GM12892 (cell line): Measurements from ENCODE around the gene CCDC120.

Experiments
- DNase-seq: peaks from one replicate; pipeline ENCODE4 v3.0.0; 2011; ENCODE audit not compliant: insufficient read length
- FAIRE-seq: peaks from 2 replicates; lab custom pipeline; 2011; peaks lifted over from hg19 to GRCh38; lab: Jason Lieb, UNC
- POLR2A ChIP-seq: IDR thresholded peaks from 2 replicates; pipeline ENCODE4 v1.6.1; 2011; ENCODE audit warnings: low read depth, low read length, control low read depth
- POLR2AphosphoS5 ChIP-seq: IDR thresholded peaks from 2 replicates; pipeline ENCODE4 v1.6.1; 2011; ENCODE audit warnings: low read depth, low read length, control low read depth
- TAF1 ChIP-seq: IDR thresholded peaks from 2 replicates; pipeline ENCODE4 v1.6.1; 2011; ENCODE audit warnings: low read depth, mild to moderate bottlenecking, control low read depth, low read length, borderline replicate concordance

Gene CCDC120

DNA sequence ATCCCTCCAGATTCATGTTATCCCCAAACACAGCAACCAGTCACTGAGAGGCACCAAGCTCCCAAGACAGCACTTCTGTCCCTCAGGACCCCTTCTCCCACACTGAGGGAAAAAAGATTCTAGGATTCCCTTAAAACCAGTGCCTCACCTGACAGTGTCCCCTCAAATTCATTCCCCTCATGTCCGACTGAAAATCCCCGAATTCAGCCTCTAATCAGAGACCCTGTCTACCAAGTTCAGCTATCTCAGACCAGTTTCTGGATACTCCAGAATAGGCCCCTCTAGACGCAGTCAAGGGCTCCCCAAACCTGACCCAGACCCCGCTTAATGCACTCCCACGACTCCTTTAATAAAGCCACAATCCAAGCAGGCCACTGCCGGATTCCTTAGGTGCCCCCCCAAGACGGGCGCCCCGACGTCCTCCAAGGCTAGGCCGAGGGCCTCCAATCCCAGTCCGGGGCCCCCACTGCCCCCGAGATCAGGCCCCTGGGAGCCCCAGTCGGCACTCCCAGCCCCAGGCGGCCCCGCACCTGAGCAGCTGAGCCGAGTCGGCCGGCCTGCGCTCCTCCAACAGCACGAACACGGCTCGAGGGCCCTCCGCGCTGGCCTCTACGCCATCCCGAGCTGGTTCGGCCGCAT lies 16.1 kb upstream of the CCDC120 start:
- no peak for TF ChIP-seq TAF1
- no peak for TF ChIP-seq POLR2A
- no peak for TF ChIP-seq POLR2AphosphoS5
- DNase-seq (no peak), FAIRE-seq (no peak)

DNA sequence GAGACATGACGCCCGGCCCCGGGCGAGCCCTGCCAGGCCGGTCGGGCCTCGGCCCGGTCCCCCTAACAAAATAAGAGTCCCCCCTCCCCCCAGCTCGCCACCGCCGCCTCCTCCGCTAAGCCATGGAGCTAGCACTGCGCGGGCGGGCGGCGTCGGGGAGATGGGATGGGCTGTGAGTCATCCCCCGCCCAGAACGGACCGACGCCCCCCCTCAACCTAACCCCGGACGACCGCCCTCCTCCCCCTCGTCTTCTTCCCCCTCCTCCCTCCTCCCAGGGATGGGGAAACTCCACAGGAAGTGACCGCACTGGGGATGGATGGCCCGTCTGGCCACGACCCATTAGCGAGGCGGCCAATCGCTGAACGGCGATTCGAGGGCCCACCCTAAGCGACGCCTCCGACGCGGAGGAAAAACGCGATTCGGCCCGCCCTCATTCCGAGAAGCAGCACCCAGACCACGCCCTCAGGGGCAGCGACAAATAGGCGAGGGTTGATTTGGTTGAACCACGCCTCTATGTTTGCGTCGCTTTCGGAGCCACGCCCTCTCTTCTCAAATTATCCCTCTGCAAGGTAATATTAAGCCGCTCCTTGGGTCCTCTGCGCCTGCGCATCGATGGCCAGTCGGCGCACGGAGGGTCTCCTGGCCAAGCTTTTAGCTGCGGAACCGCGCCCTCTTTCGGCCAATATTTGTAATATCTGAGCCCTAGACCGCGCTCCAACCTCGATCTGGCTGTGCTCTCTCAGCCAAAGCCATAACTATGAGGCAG lies 15.4 kb upstream of the CCDC120 start, which contains the start of gene TFE3:
Gene TFE3 (minus strand): TSS at position 138 of the 767 bp plus-strand sequence. CDS start 131 bp downstream, at position 7.
- FAIRE-seq (peak; percentile 92), DNase-seq (peak; percentile 79)
- TF ChIP-seq TAF1 (no peak), POLR2A (no peak), POLR2AphosphoS5 (no peak)

DNA sequence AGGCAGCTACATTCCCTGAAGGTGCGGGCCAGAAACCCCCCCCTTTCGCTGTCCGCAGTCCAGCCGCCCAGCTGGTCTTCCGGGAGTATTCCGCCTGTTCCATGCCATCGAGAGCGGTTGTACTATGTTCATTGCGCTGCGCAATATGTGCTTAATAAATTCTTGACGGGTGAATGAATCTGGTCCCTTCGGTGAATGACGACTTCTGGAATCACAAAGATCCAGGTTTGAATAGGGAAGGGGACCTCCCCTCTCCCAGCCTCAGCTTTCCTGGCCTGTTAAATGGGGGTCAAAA lies 14.9 kb upstream of the CCDC120 start:
- no peak for FAIRE-seq
- TF ChIP-seq POLR2AphosphoS5 (no peak), TAF1 (no peak), POLR2A (no peak)
- DNase-seq, result no peak

DNA sequence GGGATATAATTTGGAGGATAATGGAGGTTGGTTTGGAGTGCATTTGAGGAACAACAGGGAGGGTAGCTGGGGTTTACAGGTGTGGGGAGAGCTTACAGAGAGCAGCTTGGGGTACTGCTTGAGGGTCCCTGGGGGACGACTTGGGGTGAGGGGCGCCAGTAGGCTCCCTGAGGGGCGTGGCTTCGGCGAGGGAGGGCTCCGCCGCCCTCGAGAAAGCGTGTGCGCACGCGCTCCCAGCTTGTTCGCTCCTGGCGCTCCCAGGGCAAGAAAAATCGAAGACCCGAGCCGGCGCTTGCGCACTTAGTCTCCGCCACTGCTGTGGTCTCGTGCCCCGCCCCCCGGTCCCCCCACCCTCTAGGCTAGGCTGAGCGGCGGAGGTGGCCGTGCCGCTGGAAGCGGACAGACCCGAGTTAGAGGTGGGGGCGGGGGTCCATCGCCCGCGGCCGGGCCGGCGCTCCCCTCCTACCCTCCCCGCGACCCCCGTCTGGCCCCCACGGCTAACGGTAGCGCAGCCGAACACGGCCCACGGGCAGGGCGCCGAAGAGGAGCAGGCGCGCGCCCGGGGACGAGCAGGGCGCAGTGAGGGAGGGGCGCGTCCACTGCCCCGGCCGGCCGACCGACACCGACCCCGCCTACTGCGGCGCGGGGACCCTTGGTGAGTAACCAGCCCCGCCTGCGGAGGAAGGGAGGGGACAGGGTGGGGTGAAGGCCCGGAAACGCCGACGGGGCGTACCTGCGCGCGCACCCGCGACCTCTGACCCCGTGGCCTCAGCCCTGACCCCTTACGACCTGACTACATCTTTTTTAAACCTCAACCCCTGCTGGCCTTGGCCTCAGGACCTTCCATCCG lies 5.4 kb upstream of the CCDC120 start:
- FAIRE-seq (peak; percentile 36), DNase-seq (peak; percentile 69)
- TF ChIP-seq TAF1 (no peak), POLR2AphosphoS5 (no peak), POLR2A (no peak)

DNA sequence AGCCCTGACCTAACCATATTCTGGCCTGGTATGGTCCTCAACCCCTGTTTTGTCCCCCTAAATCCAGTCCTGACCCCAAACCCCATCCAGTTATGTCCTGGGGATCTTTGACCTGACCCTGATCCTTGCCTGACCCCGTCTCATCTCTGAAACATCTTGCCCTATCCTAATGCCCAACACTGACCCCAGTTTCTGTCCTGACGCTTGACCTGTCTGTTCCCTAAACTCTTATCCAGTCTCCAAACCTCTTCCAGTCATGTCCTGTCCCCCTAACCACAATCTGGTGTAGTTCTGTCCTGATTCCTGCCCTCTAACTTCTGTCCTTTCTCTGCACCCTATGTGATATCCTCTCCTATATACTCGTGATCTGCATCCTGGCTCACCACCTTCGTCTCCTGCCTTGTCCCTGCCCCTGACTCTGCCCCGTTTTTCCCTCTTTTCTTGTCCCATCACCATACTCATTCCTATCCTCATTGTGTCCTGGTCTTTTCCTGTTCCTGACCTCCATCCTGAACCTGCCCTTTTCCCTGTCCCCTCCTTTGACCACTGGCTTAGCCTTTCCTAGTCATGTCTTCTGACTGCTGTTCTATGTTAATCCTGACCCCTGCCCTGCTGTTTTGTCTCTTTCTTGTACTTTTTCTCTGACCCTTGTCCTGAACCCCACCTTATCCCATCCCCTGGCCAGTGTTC lies 4.6 kb upstream of the CCDC120 start:
- DNase-seq, result no peak
- TF ChIP-seq TAF1, result no peak
- no peak for FAIRE-seq

- no peak for FAIRE-seq
Observed at GRCh38 chrX:49059201-49059600, 402 bp downstream of the CCDC120 start.

DNA sequence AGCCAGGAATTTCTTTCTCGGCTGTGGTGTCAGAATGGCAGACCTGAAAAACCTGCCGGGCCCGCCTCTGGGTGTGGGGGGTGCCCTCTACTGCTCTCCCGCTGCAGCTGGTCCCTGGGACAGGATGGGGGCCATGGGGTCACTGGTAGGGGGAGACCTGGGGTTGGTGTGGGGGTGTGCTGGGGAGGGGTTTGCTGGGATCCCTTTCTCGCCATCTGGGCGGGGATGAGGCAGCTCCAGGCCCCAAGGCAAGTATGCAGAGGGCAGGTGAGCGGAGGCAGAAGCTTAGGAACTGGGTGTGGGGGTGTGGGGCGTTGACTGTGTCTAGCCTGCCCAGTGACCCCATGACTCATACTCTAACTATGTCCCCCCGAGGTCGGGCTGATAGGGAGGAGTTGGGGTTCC lies 884 bp downstream of the CCDC120 start:
- no peak for FAIRE-seq
- DNase-seq, result no peak
- TF ChIP-seq TAF1 (no peak), POLR2AphosphoS5 (no peak), POLR2A (no peak)

More at GRCh38 chrX:49059201-49059600, 402 bp downstream of the CCDC120 start:
- no peak for TF ChIP-seq POLR2AphosphoS5
- TF ChIP-seq TAF1, result no peak
- no peak for TF ChIP-seq POLR2A
- DNase-seq, result no peak

DNA sequence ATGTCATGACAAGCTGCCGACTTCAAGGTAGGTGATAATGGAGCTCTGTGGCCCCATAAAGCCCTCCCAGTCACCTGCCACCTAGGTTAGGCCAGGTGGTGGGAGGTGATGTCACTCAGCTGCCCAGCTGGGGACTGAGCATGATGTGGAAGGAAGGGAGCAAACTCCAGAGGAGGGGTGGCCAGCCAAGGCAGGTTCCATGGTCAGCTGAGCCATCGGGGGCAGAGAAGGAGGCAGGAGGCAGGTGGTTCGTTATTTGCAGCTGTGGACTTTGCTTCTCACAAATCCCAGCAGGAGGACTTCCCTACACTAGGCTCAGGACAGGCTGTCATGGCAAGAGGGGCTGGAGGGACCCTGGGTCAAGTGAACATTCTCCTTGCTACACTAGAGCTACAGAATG lies 2.1 kb downstream of the CCDC120 start:
- no peak for DNase-seq
- TF ChIP-seq TAF1 (no peak), POLR2AphosphoS5 (no peak), POLR2A (no peak)
- FAIRE-seq, result no peak

GRCh38 chrX:49061490-49061889 lies 2.7 kb downstream of the CCDC120 start:
- no peak for FAIRE-seq
- TF ChIP-seq POLR2A (no peak), POLR2AphosphoS5 (no peak), TAF1 (no peak)
- no peak for DNase-seq

DNA sequence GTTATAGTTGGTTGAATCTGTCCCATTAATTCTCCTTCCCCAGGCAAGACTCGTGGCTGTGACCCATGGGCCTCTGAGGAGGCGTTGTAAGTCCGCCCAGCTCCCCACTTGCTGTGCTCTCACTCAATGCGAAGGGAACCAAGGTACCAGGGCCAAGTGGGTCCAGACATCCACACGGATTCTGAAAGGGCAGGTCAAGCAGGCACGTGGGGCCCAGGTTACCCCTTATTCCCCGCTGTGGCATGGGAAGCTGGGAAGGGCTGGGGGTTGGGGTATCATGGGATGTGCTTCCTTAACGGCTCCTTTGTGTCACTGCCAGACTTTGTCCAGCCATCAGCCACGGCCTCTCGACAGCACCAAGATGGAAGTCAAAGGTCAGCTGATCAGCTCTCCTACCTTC lies 3.1 kb downstream of the CCDC120 start:
- DNase-seq, result no peak
- TF ChIP-seq POLR2A (no peak), POLR2AphosphoS5 (no peak), TAF1 (no peak)
- FAIRE-seq, result no peak

DNA sequence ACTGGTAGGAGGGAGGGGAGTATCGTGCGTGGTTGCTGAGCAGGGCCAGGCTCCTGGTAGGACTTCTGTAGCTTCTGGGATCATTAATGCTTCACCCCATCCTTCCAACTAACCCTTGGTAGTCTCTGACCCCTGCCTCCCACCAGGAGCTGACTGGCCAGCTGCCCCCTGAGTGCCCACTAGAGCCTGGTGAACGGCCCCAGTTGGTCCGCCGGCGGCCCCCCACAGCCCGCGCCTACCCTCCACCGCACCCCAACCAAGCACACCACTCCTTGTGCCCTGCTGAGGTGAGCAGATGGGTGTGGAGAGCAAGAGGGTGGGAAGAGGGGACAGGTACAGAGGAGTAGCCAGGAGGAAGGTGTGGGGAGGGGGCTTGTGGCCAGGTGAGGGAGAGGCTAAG lies 4.9 kb downstream of the CCDC120 start:
- no peak for DNase-seq
- TF ChIP-seq POLR2AphosphoS5 (no peak), POLR2A (no peak), TAF1 (no peak)
- no peak for FAIRE-seq

DNA sequence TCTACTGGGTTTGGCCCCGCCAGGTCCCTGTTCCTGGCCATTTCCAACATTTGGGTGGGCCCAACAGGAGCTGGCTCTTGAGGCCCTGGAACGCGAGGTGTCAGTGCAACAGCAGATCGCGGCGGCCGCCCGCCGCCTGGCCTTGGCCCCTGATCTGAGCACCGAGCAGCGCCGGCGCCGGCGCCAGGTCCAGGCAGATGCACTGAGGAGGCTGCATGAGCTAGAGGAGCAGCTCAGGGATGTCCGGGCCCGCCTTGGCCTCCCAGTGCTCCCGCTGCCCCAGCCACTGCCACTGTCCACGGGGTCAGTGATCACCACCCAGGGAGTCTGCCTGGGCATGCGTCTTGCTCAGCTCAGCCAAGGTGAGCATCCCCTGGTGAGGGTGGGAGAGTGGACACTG lies 5.5 kb downstream of the CCDC120 start:
- TF ChIP-seq TAF1, result no peak
- no peak for TF ChIP-seq POLR2A
- no peak for DNase-seq
- no peak for FAIRE-seq
